HepG2 (cell line): Measurements from ENCODE around the gene COL8A2. TPM values are rescaled to one million over a fixed set of nuclear protein-coding genes. Genes with fewer than 3 reads are reported as not detected.

Experiments used
- ARID4A ChIP-seq: sonication (generic); formaldehyde crosslinking; IDR thresholded peaks from 2 replicates; pipeline ENCODE4 v1.5.0; 2020; ENCODE audit warnings: mild to moderate bottlenecking, missing genetic modification reagents, borderline replicate concordance
- MAX ChIP-seq: IDR thresholded peaks from 2 replicates; pipeline ENCODE4 v1.6.1; 2012; ENCODE audit warnings: inconsistent platforms
- MED13 ChIP-seq: sonication (generic); formaldehyde crosslinking; IDR thresholded peaks from 2 replicates; pipeline ENCODE4 v1.5.0; 2020; ENCODE audit warnings: missing genetic modification reagents
- PAXIP1 ChIP-seq: sonication (generic); formaldehyde crosslinking; conservative IDR thresholded peaks from 2 replicates; pipeline ENCODE4 v1.4.0; 2020; ENCODE audit warnings: mild to moderate bottlenecking, missing genetic modification reagents, moderate library complexity
- PITX1 ChIP-seq: sonication (generic); formaldehyde crosslinking; IDR thresholded peaks from 2 replicates; pipeline ENCODE4 v1.5.1; 2020; ENCODE audit warnings: mild to moderate bottlenecking, missing genetic modification reagents
- PREB ChIP-seq: sonication (generic); formaldehyde crosslinking; IDR thresholded peaks from 2 replicates; pipeline ENCODE4 v1.4.0; 2020; ENCODE audit warnings: missing genetic modification reagents
- ZBTB43 ChIP-seq: sonication (generic); formaldehyde crosslinking; conservative IDR thresholded peaks from 2 replicates; pipeline ENCODE4 v1.4.0; 2020; ENCODE audit warnings: missing genetic modification reagents
- ZNF33A ChIP-seq: sonication (generic); formaldehyde crosslinking; IDR thresholded peaks from 2 replicates; pipeline ENCODE4 v1.5.1; 2020; ENCODE audit warnings: missing genetic modification reagents, mild to moderate bottlenecking, moderate library complexity, borderline replicate concordance
- ZNF34 ChIP-seq: sonication (generic); formaldehyde crosslinking; IDR thresholded peaks from 2 replicates; pipeline ENCODE4 v1.4.0; 2020; ENCODE audit warnings: mild to moderate bottlenecking, missing genetic modification reagents, borderline replicate concordance
- ZNF557 ChIP-seq: sonication (generic); formaldehyde crosslinking; IDR thresholded peaks from 2 replicates; pipeline ENCODE4 v1.4.0; 2020; ENCODE audit warnings: missing genetic modification reagents
- ZNF670 ChIP-seq: sonication (generic); formaldehyde crosslinking; IDR thresholded peaks from 2 replicates; pipeline ENCODE4 v1.8.0; 2022; ENCODE audit warnings: mild to moderate bottlenecking, missing genetic modification reagents, borderline replicate concordance
- ZNF687 ChIP-seq: sonication (generic); formaldehyde crosslinking; IDR thresholded peaks from 2 replicates; pipeline ENCODE4 v1.5.1; 2020; ENCODE audit warnings: mild to moderate bottlenecking, missing genetic modification reagents, moderate library complexity
- ZSCAN12 ChIP-seq: sonication (generic); formaldehyde crosslinking; IDR thresholded peaks from 2 replicates; pipeline ENCODE4 v1.9.0; 2021; ENCODE audit warnings: mild to moderate bottlenecking, missing genetic modification reagents
- ZSCAN30 ChIP-seq: sonication (generic); formaldehyde crosslinking; IDR thresholded peaks from 2 replicates; pipeline ENCODE4 v1.5.0; 2020; ENCODE audit warnings: mild to moderate bottlenecking, missing genetic modification reagents
- polyA plus RNA-seq, 8 experiments: library from polyadenylated mRNA; depleted of rRNA in 3 of 8; stranded (reverse) in 7 of 8; unstranded in 1 of 8; fragments of >200 nt; fragmentation: Illumina TruSeq in 4 of 8; extraction: Trizol in 4 of 8; gene quantifications; 2 replicates each; pipeline versions ENCODE4 v1.2.1 to v1.2.3, GENCODE V29; 2011 to 2016; ENCODE audit warnings: low read depth in 4 of 8, missing spikeins in 1 of 8, mixed read lengths in 1 of 8; ENCODE audit not compliant: insufficient read depth in 1 of 8
- total RNA-seq, 5 experiments: library from RNA; depleted of rRNA; stranded (reverse); fragments of >200 nt; fragmentation: Illumina TruSeq; extraction: Trizol; gene quantifications; 2 replicates each; pipeline ENCODE4 v1.2.3, GENCODE V29; 2016; ENCODE audit warnings: low read depth in 1 of 5

The COL8A2 gene
- total and polyA plus RNA-seq, 2 of the 13 experiments (the other 11 are each of a cell fraction or from before 2014, with no cell fraction given), result 0.13 to 0.24 TPM

GRCh38 chr1:36106269-36106668 is 18.8 kb downstream of the COL8A2 start (continued):
- peak; percentile 73 for TF ChIP-seq ZNF687 (CRISPR knock-in tag)
- TF ChIP-seq ZNF34 (CRISPR knock-in tag), result no peak
- no peak for TF ChIP-seq ZNF557 (CRISPR knock-in tag)
- no peak for TF ChIP-seq ZSCAN30 (CRISPR knock-in tag)
- no peak for TF ChIP-seq ZBTB43
- no peak for TF ChIP-seq PREB (CRISPR knock-in tag)
- no peak for TF ChIP-seq MED13
- TF ChIP-seq PITX1 (CRISPR knock-in tag), result 0 out of 2 replicates have a peak, but pooled peaks have one; percentile 31
- 0 out of 2 replicates have a peak, but pooled peaks have one; percentile 18 for TF ChIP-seq ARID4A (CRISPR knock-in tag)
- peak; percentile 25; the same call in 1 of the 2 replicates for TF ChIP-seq MAX
- TF ChIP-seq ZNF33A (CRISPR knock-in tag), result no peak
- TF ChIP-seq ZSCAN12 (CRISPR knock-in tag), result no peak
- peak; percentile 53; the same call in 1 of the 2 replicates for TF ChIP-seq PAXIP1 (CRISPR knock-in tag)
- TF ChIP-seq ZNF670 (CRISPR knock-in tag), result no peak
